ENCODE results near the gene PPARD. TPM values are rescaled to one million over a fixed set of nuclear protein-coding genes. Genes with fewer than 3 reads are reported as not detected.

Gene PPARD
- total and polyA plus RNA-seq, 2 of the 13 experiments (the other 11 are each of a cell fraction or from before 2014, with no cell fraction given), result 6.1 to 13.3 TPM

- TF ChIP-seq HNF1A (IDR thresholded peaks at IDR 0.05; ENCODE audit: low read depth) (no peak), HNF1A (CRISPR knock-in tag; IDR thresholded peaks at IDR 0.05; ENCODE audit: borderline replicate concordance) (peak; percentile 91), MTERF4 (CRISPR knock-in tag; IDR thresholded peaks at IDR 0.05) (peak; percentile 92), SSRP1 (CRISPR knock-in tag; IDR thresholded peaks at IDR 0.05) (peak; percentile 62; the same call in 1 of the 2 replicates), RCOR2 (CRISPR knock-in tag; IDR thresholded peaks at IDR 0.05) (no peak), SRSF4 (IDR thresholded peaks at IDR 0.05; ENCODE audit: low read depth, low read length, poor library complexity, severe bottlenecking) (no peak), PAF1 (CRISPR knock-in tag; IDR thresholded peaks at IDR 0.05) (no peak), REXO4 (CRISPR knock-in tag; IDR thresholded peaks at IDR 0.05; ENCODE audit: borderline replicate concordance) (no peak), CBX2 (IDR thresholded peaks at IDR 0.05; ENCODE audit: low read depth, low read length) (no peak), CBX2 (CRISPR knock-in tag; IDR thresholded peaks at IDR 0.05; ENCODE audit: low read depth) (no peak; the same call in 1 of the 2 replicates), HMGA1 (CRISPR knock-in tag; conservative IDR thresholded peaks at IDR 0.05) (no peak), ZNF777 (CRISPR knock-in tag; IDR thresholded peaks at IDR 0.05) (peak; percentile 73; the same call in 1 of the 2 replicates), ZNF598 (CRISPR knock-in tag; IDR thresholded peaks at IDR 0.05; ENCODE audit: borderline replicate concordance) (no peak; the same call in 1 of the 2 replicates), FOXK1 (CRISPR knock-in tag; IDR thresholded peaks at IDR 0.05; ENCODE audit: borderline replicate concordance, low read depth) (peak; percentile 88), IRF9 (CRISPR knock-in tag; IDR thresholded peaks at IDR 0.05; ENCODE audit: borderline replicate concordance) (peak; percentile 99), ZSCAN21 (CRISPR knock-in tag; IDR thresholded peaks at IDR 0.05; ENCODE audit: borderline replicate concordance) (peak; percentile 47; the same call in 1 of the 2 replicates), ZNF543 (CRISPR knock-in tag; IDR thresholded peaks at IDR 0.05) (peak; percentile 90), NR2F6 (IDR thresholded peaks at IDR 0.05) (no peak), NR2F6 (CRISPR knock-in tag; IDR thresholded peaks at IDR 0.05) (peak; percentile 69), SPEN (CRISPR knock-in tag; IDR thresholded peaks at IDR 0.05; ENCODE audit: low read depth) (peak; percentile 99), MTF2 (CRISPR knock-in tag; IDR thresholded peaks at IDR 0.05; ENCODE audit: borderline replicate concordance) (peak; percentile 98), KLF6 (CRISPR knock-in tag; IDR thresholded peaks at IDR 0.05) (peak; percentile 90), PPARG (CRISPR knock-in tag; conservative IDR thresholded peaks at IDR 0.05) (peak; percentile 82)
Measured at GRCh38 chr6:35468181-35468979, 126.0 kb downstream of the PPARD start, which contains the start of gene RPL10A (continued).

All from HepG2 (cell line).